Immature natural killer cell (primary cell): ENCODE measurements around the gene ABR. TPM values are rescaled to one million over a fixed set of nuclear protein-coding genes. Genes with fewer than 3 reads are reported as not detected.
"Not testable (repeated sequence)": the region's sequence is repeated elsewhere in the genome, so short reads cannot be mapped to it uniquely, and the experiment has no call there.

ENCODE experiments used
- DNase-seq, 3 donors: peaks; one replicate each; pipeline ENCODE4 v3.0.0; 2022; ENCODE audit warnings: mixed read lengths in 1 of 3
- H3K27ac Mint-ChIP-seq, 6 donors: one replicate each; pipeline ENCODE4 v1.8.0; 2020; ENCODE audit warnings: mixed read lengths in 6 of 6, mild to moderate bottlenecking in 5 of 6, inconsistent platforms in 4 of 6, moderate library complexity in 3 of 6
- H3K27me3 Mint-ChIP-seq, 3 donors: one replicate each; pipeline ENCODE4 v1.8.0; 2020 to 2021; ENCODE audit warnings: low read depth in 3 of 3, mild to moderate bottlenecking in 3 of 3, mixed read lengths in 3 of 3, moderate library complexity in 3 of 3, inconsistent platforms in 1 of 3
- H3K36me3 Mint-ChIP-seq, 3 donors: one replicate each; pipeline ENCODE4 v1.8.0; 2020; ENCODE audit warnings: mixed read lengths in 3 of 3, inconsistent platforms in 2 of 3, mild to moderate bottlenecking in 2 of 3
- H3K4me1 Mint-ChIP-seq, 2 donors: one replicate each; pipeline ENCODE4 v1.8.0; 2020; ENCODE audit warnings: inconsistent platforms in 2 of 2, mild to moderate bottlenecking in 2 of 2, mixed read lengths in 2 of 2, moderate library complexity in 1 of 2
- H3K4me3 Mint-ChIP-seq, 5 donors: one replicate each; pipeline ENCODE4 v1.8.0; 2020; ENCODE audit warnings: mild to moderate bottlenecking in 5 of 5, mixed read lengths in 5 of 5, inconsistent platforms in 3 of 5, moderate library complexity in 3 of 5
- H3K9me3 Mint-ChIP-seq, 6 donors: one replicate each; pipeline ENCODE4 v1.8.0; 2020; ENCODE audit warnings: mild to moderate bottlenecking in 6 of 6, mixed read lengths in 6 of 6, inconsistent platforms in 4 of 6, moderate library complexity in 3 of 6
- polyA plus RNA-seq, 3 donors: library from polyadenylated mRNA; unstranded; fragments of 300-500 nt; fragmentation: Illumina TruSeq; gene quantifications; one replicate each; pipeline ENCODE4 v1.2.3, GENCODE V29; 2021

The ABR gene
- polyA plus RNA-seq, 3 donors from 2014 or later, result 11.2 to 36.2 (median 14.8) TPM

- Mint-ChIP-seq H3K9me3 (no peaks in the 10 kb centered on the region), H3K4me1 (peaks cover 0 to 10% of the 10 kb centered on the region in 2 donors), H3K27ac (peak overlapping the region in 2 of 6 donors; percentile 25 to 55), H3K27me3 (peaks cover 0 to 2% (median 0%) of the 10 kb centered on the region in 3 donors), H3K4me3 (no peak overlapping the region), H3K36me3 (peaks cover 3 to 7% (median 3%) of the 10 kb centered on the region in 3 donors)
- DNase-seq, result no peak
Measured at GRCh38 chr17:1160591-1161390, 19.0 kb downstream of the ABR start.

- DNase-seq, result no peak
- H3K27me3 Mint-ChIP-seq, result peaks cover 0 to 2% (median 0%) of the 10 kb centered on the region in 3 donors
- H3K36me3 Mint-ChIP-seq, result peaks cover 3 to 11% (median 3%) of the 10 kb centered on the region in 3 donors
- no peaks in the 10 kb centered on the region for H3K9me3 Mint-ChIP-seq
- H3K27ac Mint-ChIP-seq, result no peak overlapping the region
- peaks cover 0 to 4% of the 10 kb centered on the region in 2 donors for H3K4me1 Mint-ChIP-seq
- H3K4me3 Mint-ChIP-seq, result no peak overlapping the region
Measured at GRCh38 chr17:1159431-1160180, 20.2 kb downstream of the ABR start.

GRCh38 chr17:1158879-1159278 is 20.9 kb downstream of the ABR start:
- Mint-ChIP-seq H3K36me3 (peaks cover 3 to 11% (median 3%) of the 10 kb centered on the region in 3 donors), H3K9me3 (no peaks in the 10 kb centered on the region), H3K4me3 (no peak overlapping the region), H3K27me3 (peaks cover 0 to 2% (median 0%) of the 10 kb centered on the region in 3 donors), H3K4me1 (peaks cover 0 to 4% of the 10 kb centered on the region in 2 donors), H3K27ac (peak overlapping the region in 1 of 6 donors; percentile 36)
- no peak for DNase-seq

- DNase-seq, result no peak
- H3K4me3 Mint-ChIP-seq, result no peak overlapping the region
- peaks cover 0 to 2% (median 0%) of the 10 kb centered on the region in 3 donors for H3K27me3 Mint-ChIP-seq
- peaks cover 3 to 11% (median 3%) of the 10 kb centered on the region in 3 donors for H3K36me3 Mint-ChIP-seq
- H3K27ac Mint-ChIP-seq, result no peak overlapping the region
- no peaks in the 10 kb centered on the region for H3K9me3 Mint-ChIP-seq
- H3K4me1 Mint-ChIP-seq, result peaks cover 0 to 4% of the 10 kb centered on the region in 2 donors
Measured at GRCh38 chr17:1156864-1157263, 22.9 kb downstream of the ABR start.

- Mint-ChIP-seq H3K27ac (no peak overlapping the region), H3K4me1 (peaks cover 1 to 5% of the 10 kb centered on the region in 2 donors), H3K4me3 (no peak overlapping the region), H3K27me3 (peaks cover 0 to 2% (median 0%) of the 10 kb centered on the region in 3 donors), H3K36me3 (peaks cover 3 to 11% (median 7%) of the 10 kb centered on the region in 3 donors), H3K9me3 (no peaks in the 10 kb centered on the region)
- no peak for DNase-seq
Measured at GRCh38 chr17:1154704-1155103, 25.1 kb downstream of the ABR start.

- Mint-ChIP-seq H3K9me3 (no peaks in the 10 kb centered on the region), H3K4me3 (no peak overlapping the region), H3K27me3 (peaks cover 0 to 2% (median 0%) of the 10 kb centered on the region in 3 donors), H3K4me1 (peaks cover 1 to 5% of the 10 kb centered on the region in 2 donors), H3K27ac (no peak overlapping the region), H3K36me3 (peaks cover 3 to 11% (median 7%) of the 10 kb centered on the region in 3 donors)
- no peak for DNase-seq
Measured at GRCh38 chr17:1153795-1154546, 25.8 kb downstream of the ABR start.

- not testable (repeated sequence) for H3K4me3 Mint-ChIP-seq, H3K36me3 Mint-ChIP-seq, H3K9me3 Mint-ChIP-seq
Measured at GRCh38 chr17:1152582-1152981, 27.2 kb downstream of the ABR start.

GRCh38 chr17:1150863-1151600 is 28.7 kb downstream of the ABR start:
- Mint-ChIP-seq H3K36me3 (peaks cover 0 to 7% (median 4%) of the 10 kb centered on the region in 3 donors), H3K27me3 (no peaks in the 10 kb centered on the region), H3K27ac (peak overlapping the region in 1 of 6 donors; percentile 13), H3K4me1 (peaks cover 4 to 12% of the 10 kb centered on the region in 2 donors), H3K4me3 (no peak overlapping the region), H3K9me3 (no peaks in the 10 kb centered on the region)
- DNase-seq, result no peak

More at GRCh38 chr17:1152582-1152981, 27.2 kb downstream of the ABR start:
- H3K27me3 Mint-ChIP-seq, H3K27ac Mint-ChIP-seq, DNase-seq, H3K4me1 Mint-ChIP-seq: not testable (repeated sequence)

- Mint-ChIP-seq H3K4me1 (peaks cover 6 to 12% of the 10 kb centered on the region in 2 donors), H3K27me3 (no peaks in the 10 kb centered on the region), H3K4me3 (no peak overlapping the region), H3K9me3 (no peaks in the 10 kb centered on the region), H3K27ac (no peak overlapping the region), H3K36me3 (peaks cover 0 to 4% (median 4%) of the 10 kb centered on the region in 3 donors)
- DNase-seq, result no peak
Measured at GRCh38 chr17:1149869-1150268, 29.9 kb downstream of the ABR start.

GRCh38 chr17:1147664-1148063 is 32.1 kb downstream of the ABR start:
- no peak for DNase-seq
- H3K4me3 Mint-ChIP-seq, result no peak overlapping the region
- peaks cover 0 to 4% (median 4%) of the 10 kb centered on the region in 3 donors for H3K36me3 Mint-ChIP-seq
- peak overlapping the region in 1 of 6 donors; percentile 20 for H3K27ac Mint-ChIP-seq
- H3K9me3 Mint-ChIP-seq, result no peaks in the 10 kb centered on the region
- H3K4me1 Mint-ChIP-seq, result peaks cover 6 to 12% of the 10 kb centered on the region in 2 donors
- H3K27me3 Mint-ChIP-seq, result no peaks in the 10 kb centered on the region

GRCh38 chr17:1146561-1147265 is 33.1 kb downstream of the ABR start:
- no peak for DNase-seq
- Mint-ChIP-seq H3K36me3 (peaks cover 0 to 4% (median 4%) of the 10 kb centered on the region in 3 donors), H3K27me3 (no peaks in the 10 kb centered on the region), H3K4me3 (no peak overlapping the region), H3K27ac (peak overlapping the region; percentile 66 to 86 (median 78)), H3K9me3 (no peaks in the 10 kb centered on the region), H3K4me1 (peaks cover 6 to 12% of the 10 kb centered on the region in 2 donors)

- no peaks in the 10 kb centered on the region for H3K27me3 Mint-ChIP-seq
- H3K27ac Mint-ChIP-seq, result peak overlapping the region in 1 of 6 donors; percentile 35
- H3K36me3 Mint-ChIP-seq, result peaks cover 0 to 4% (median 4%) of the 10 kb centered on the region in 3 donors
Measured at GRCh38 chr17:1145311-1145986, 34.3 kb downstream of the ABR start.

More at GRCh38 chr17:1145311-1145986, 34.3 kb downstream of the ABR start:
- peaks cover 6% of the 10 kb centered on the region in 2 donors for H3K4me1 Mint-ChIP-seq
- no peaks in the 10 kb centered on the region for H3K9me3 Mint-ChIP-seq
- H3K4me3 Mint-ChIP-seq, result no peak overlapping the region
- DNase-seq, result no peak
